Activated CD8-positive, alpha-beta T cell treated with anti-CD3 and anti-CD28 coated beads, Interleukin-2, amount 10 ng/mL, durations not matched to agents 7 days and 5 days (primary cell): ENCODE data around the gene PDPK1. TPM values are rescaled to one million over a fixed set of nuclear protein-coding genes. Genes with fewer than 3 reads are reported as not detected.

Source experiments
- ATAC-seq: fragments of 150-1000 bp; cut with Tn5 transposase; one replicate; pipeline ENCODE4 v1.10.0; 2021; ENCODE audit warnings: moderate library complexity
- CTCF ChIA-PET: fragments of 350-600 bp; sonication (Branson Sonifier 250); formaldehyde crosslinking; loops from one replicate; lab custom pipeline; 2021; ENCODE audit warnings: antibody characterized with exemption; lab: Charles Lee
- POLR2A ChIA-PET: fragments of 350-600 bp; sonication (Branson Sonifier 250); formaldehyde crosslinking; loops from one replicate; lab custom pipeline; 2021; ENCODE audit warnings: antibody characterized with exemption; lab: Charles Lee
- DNase-seq: peaks from one replicate; pipeline ENCODE4 v3.0.0-alpha.2; 2020
- H3K27ac Mint-ChIP-seq: one replicate; pipeline ENCODE4 v1.8.0; 2021; ENCODE audit warnings: mild to moderate bottlenecking, mixed read lengths
- H3K27me3 Mint-ChIP-seq: one replicate; pipeline ENCODE4 v1.8.0; 2021; ENCODE audit warnings: low read depth, mixed read lengths
- H3K36me3 Mint-ChIP-seq: one replicate; pipeline ENCODE4 v1.8.0; 2021; ENCODE audit warnings: low read depth, mixed read lengths
- H3K4me1 Mint-ChIP-seq: one replicate; pipeline ENCODE4 v1.8.0; 2021; ENCODE audit warnings: low read depth, mixed read lengths
- H3K4me3 Mint-ChIP-seq: one replicate; pipeline ENCODE4 v1.8.0; 2021; ENCODE audit warnings: mild to moderate bottlenecking, mixed read lengths
- H3K9me3 Mint-ChIP-seq: one replicate; pipeline ENCODE4 v1.8.0; 2022; ENCODE audit warnings: mixed read lengths; ENCODE audit not compliant: insufficient read depth
- total RNA-seq, 2 experiments: library from RNA; stranded (reverse); gene quantifications; one replicate each; pipeline ENCODE4 v1.2.3, GENCODE V29; 2021

Gene PDPK1
- total RNA-seq, 2 experiments from 2014 or later, result 41.2 to 49.6 TPM

GRCh38 chr16:2511128-2511800, 26.6 kb upstream of the PDPK1 start:
- Mint-ChIP-seq H3K4me1 (peaks cover 50% of the 10 kb centered on the region), H3K4me3 (no peak overlapping the region), H3K9me3 (no peaks in the 10 kb centered on the region), H3K27me3 (peaks cover 3% of the 10 kb centered on the region), H3K27ac (no peak overlapping the region), H3K36me3 (peaks cover 3% of the 10 kb centered on the region)
- CTCF ChIA-PET, result interaction anchor here (2.0 kb wide), 1 partner anchor 10 kb away, joined by 6 read pairs; no protein-coding TSS in a partner anchor
- POLR2A ChIA-PET, result no interaction called here
- no peak for DNase-seq
- no peak for ATAC-seq

- CTCF ChIA-PET, result interaction anchor here (1.0 to 2.0 kb wide), 3 partner anchors 11 to 376 kb away, joined by 3 to 6 read pairs (median 3); partner anchors contain the start of gene PKD1
- Mint-ChIP-seq H3K27ac (peak overlapping the region; percentile 92), H3K9me3 (no peaks in the 10 kb centered on the region), H3K4me3 (peak overlapping the region; percentile 69), H3K27me3 (peaks cover 3% of the 10 kb centered on the region), H3K4me1 (peaks cover 56% of the 10 kb centered on the region), H3K36me3 (peaks cover 8% of the 10 kb centered on the region)
- ATAC-seq, result no peak
- POLR2A ChIA-PET, result interaction anchor here (1.2 kb wide), 1 partner anchor 18 kb away, joined by 4 read pairs; no protein-coding TSS in a partner anchor
- no peak for DNase-seq
Measured at GRCh38 chr16:2511996-2512734, 25.7 kb upstream of the PDPK1 start.

- DNase-seq (peak; percentile 54), ATAC-seq (peak; percentile 3)
- Mint-ChIP-seq H3K4me3 (peak overlapping the region; percentile 69), H3K4me1 (peaks cover 58% of the 10 kb centered on the region), H3K36me3 (peaks cover 8% of the 10 kb centered on the region), H3K27ac (peak overlapping the region; percentile 92), H3K27me3 (peaks cover 3% of the 10 kb centered on the region), H3K9me3 (no peaks in the 10 kb centered on the region)
- CTCF ChIA-PET, result interaction anchor here (1.0 to 2.0 kb wide), 4 partner anchors 12 to 377 kb away, joined by 3 to 7 read pairs (median 4); partner anchors contain the start of gene PKD1
- POLR2A ChIA-PET, result interaction anchor here (0.6 to 1.5 kb wide), 6 partner anchors 12 to 232 kb away, joined by 3 to 7 read pairs (median 4); no protein-coding TSS in a partner anchor
Measured at GRCh38 chr16:2512735-2513404, 25.0 kb upstream of the PDPK1 start.

- peak within 1 kb of the TSS; percentile 91 for H3K4me3 Mint-ChIP-seq
- POLR2A ChIA-PET, result interaction anchor here (0.6 to 2.0 kb wide), 15 partner anchors 9 to 306 kb away, joined by 3 to 9 read pairs (median 4); partner anchors contain the start of genes CCNF, CEMP1 and TBC1D24
- ATAC-seq, result peak; percentile 86
- peak within 1 kb of the TSS; percentile 97 for H3K27ac Mint-ChIP-seq
- H3K4me1 Mint-ChIP-seq, result peaks cover 55% of the 10 kb centered on the region
- peaks cover 8% of the 10 kb centered on the region for H3K36me3 Mint-ChIP-seq
- DNase-seq, result peak; percentile 94
- peaks cover 3% of the 10 kb centered on the region for H3K27me3 Mint-ChIP-seq
- CTCF ChIA-PET, result interaction anchor here (1.5 kb wide), 1 partner anchor 12 kb away, joined by 7 read pairs; no protein-coding TSS in a partner anchor
- no peaks in the 10 kb centered on the region for H3K9me3 Mint-ChIP-seq
Measured at GRCh38 chr16:2513405-2514332, 24.2 kb upstream of the PDPK1 start, which contains the start of gene ATP6V0C. ATP6V0C (plus strand) TSS chr16:2513952; CDS start chr16:2514104, 152 bp downstream.

GRCh38 chr16:2514333-2515179, 23.3 kb upstream of the PDPK1 start:
- peak overlapping the region; percentile 90 for H3K4me3 Mint-ChIP-seq
- ChIA-PET CTCF (interaction anchor here (1.5 kb wide), 1 partner anchor 13 kb away, joined by 7 read pairs; no protein-coding TSS in a partner anchor), POLR2A (interaction anchor here (0.6 to 2.0 kb wide), 14 partner anchors 8 to 1961 kb away, joined by 3 to 9 read pairs (median 4); partner anchors contain the start of genes CCNF, CEMP1, HMOX2 and TBC1D24)
- peak overlapping the region; percentile 92 for H3K27ac Mint-ChIP-seq
- peaks cover 59% of the 10 kb centered on the region for H3K4me1 Mint-ChIP-seq
- no peak for DNase-seq
- ATAC-seq, result peak; percentile 5
- H3K9me3 Mint-ChIP-seq, result no peaks in the 10 kb centered on the region
- peaks cover 10% of the 10 kb centered on the region for H3K36me3 Mint-ChIP-seq
- H3K27me3 Mint-ChIP-seq, result peaks cover 3% of the 10 kb centered on the region

- POLR2A ChIA-PET, result interaction anchor here (0.6 to 2.0 kb wide), 9 partner anchors 16 to 1961 kb away, joined by 3 to 9 read pairs (median 4); partner anchors contain the start of genes CCNF, CEMP1 and HMOX2
- Mint-ChIP-seq H3K4me1 (peaks cover 58% of the 10 kb centered on the region), H3K27me3 (peaks cover 3% of the 10 kb centered on the region), H3K27ac (peak overlapping the region; percentile 92), H3K4me3 (peak overlapping the region; percentile 90), H3K36me3 (peaks cover 15% of the 10 kb centered on the region), H3K9me3 (no peaks in the 10 kb centered on the region)
- ATAC-seq, result no peak
- no peak for DNase-seq
- CTCF ChIA-PET, result no interaction called here
Measured at GRCh38 chr16:2515180-2515851, 22.5 kb upstream of the PDPK1 start.

GRCh38 chr16:2516391-2517240, 21.2 kb upstream of the PDPK1 start:
- peaks cover 22% of the 10 kb centered on the region for H3K36me3 Mint-ChIP-seq
- no peaks in the 10 kb centered on the region for H3K27me3 Mint-ChIP-seq
- ChIA-PET CTCF (no interaction called here), POLR2A (interaction anchor here (1.1 kb wide), 1 partner anchor 322 kb away, joined by 3 read pairs; no protein-coding TSS in a partner anchor)
- peaks cover 67% of the 10 kb centered on the region for H3K4me1 Mint-ChIP-seq
- H3K4me3 Mint-ChIP-seq, result peak overlapping the region; percentile 42
- peak overlapping the region; percentile 92 for H3K27ac Mint-ChIP-seq
- ATAC-seq (no peak), DNase-seq (no peak)
- no peaks in the 10 kb centered on the region for H3K9me3 Mint-ChIP-seq

- Mint-ChIP-seq H3K36me3 (peaks cover 25% of the 10 kb centered on the region), H3K4me3 (no peak overlapping the region), H3K27ac (peak overlapping the region; percentile 57), H3K27me3 (no peaks in the 10 kb centered on the region), H3K9me3 (no peaks in the 10 kb centered on the region), H3K4me1 (peaks cover 57% of the 10 kb centered on the region)
- POLR2A ChIA-PET, result interaction anchor here (1.2 kb wide), 1 partner anchor 11 kb away, joined by 3 read pairs; no protein-coding TSS in a partner anchor
- ATAC-seq (no peak), DNase-seq (no peak)
- CTCF ChIA-PET, result no interaction called here
Measured at GRCh38 chr16:2517954-2518605, 19.7 kb upstream of the PDPK1 start.
